Stimulated activated CD8-positive, alpha-beta memory T cell treated with anti-CD3 and anti-CD28 coated beads, Interleukin-7, amount 100 ng/mL, for 24 hours (primary cell): ENCODE data around the gene RBM14.
"Not testable (repeated sequence)": the region's sequence is repeated elsewhere in the genome, so short reads cannot be mapped to it uniquely, and the experiment has no call there.

Source experiments
- DNase-seq: peaks from one replicate; pipeline ENCODE4 v3.0.0-alpha.2; 2020; ENCODE audit warnings: low read depth

The RBM14 gene

DNA sequence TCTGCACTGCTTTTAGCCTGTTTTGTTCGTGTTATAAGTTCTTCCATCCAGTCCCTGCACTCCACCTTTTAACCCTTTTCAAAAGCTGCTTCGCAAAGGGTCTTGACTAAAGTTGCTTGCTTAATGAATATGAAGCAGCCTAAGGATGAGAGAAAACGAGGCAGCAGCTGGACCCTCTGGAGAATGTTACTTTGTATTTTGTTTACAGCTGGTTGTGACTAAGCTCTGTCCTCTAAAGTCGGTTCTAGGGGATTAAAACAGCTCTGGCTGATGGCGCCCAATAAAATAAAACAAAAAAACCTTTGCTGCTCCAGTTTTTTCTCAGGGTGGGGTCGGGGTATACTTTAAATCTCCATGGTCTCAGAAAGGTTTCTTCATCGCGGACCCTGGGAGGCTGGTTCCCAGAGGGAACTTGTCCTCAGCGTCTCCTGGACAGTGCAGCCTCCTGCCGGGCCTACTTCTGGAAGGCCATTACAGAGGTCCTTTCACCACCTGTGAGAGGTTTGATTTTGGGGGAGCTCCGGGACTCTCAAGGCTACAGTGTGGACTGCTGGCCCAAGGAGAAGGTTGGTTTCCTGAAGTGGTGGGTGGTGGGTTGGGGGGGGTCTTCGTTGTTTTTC, 21.2 kb downstream of the RBM14 start:
- DNase-seq, result no peak

DNA sequence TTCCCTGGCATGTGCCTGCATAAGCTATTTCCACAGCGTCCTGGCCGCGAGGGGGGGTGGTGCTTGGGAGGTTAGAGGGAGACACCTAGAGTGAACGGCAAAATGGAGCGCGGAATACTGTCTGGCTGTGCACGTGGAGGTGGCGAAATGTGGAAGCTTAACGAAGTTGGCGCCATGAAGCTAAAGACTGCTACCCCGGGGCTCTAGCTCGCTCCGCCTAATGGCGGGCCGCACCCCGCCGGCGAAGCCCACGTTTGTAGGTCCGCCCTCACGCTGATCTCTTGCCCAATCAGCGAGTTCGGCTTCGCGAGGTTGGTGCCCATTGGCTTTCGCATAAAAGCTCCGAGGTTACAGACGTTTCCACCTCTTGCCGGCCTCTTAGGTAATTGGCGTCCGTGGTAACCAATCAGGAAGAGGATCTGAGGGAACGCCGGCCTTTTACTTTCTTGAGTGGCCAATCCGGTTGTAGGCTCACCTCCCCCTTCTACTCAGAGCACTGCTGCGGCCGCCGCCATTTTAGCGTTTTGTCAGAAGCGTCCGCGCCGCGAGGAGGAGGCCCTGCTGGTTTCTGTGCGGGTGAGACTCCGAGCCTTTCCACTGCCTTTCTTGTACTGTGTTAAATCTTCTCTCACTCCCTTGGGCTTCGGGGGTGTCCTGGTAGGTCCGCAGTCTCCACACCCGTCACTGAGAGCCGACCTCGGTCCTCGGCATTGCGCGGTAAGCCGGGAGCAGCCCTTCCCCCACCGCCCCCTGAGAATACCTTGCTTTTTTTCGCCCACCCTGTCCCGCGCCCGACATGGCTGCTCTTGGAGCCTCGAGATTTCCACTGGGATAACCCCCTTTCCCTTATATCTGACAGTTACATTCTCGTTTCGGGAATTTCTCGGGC, 22.0 kb downstream of the RBM14 start, which contains the start of gene RBM4:
RBM4 (plus strand) TSS at position 527 of the 889 bp plus-strand sequence. CDS start 1,009 bp downstream, outside the sequence.
- DNase-seq, result peak; percentile 88

DNA sequence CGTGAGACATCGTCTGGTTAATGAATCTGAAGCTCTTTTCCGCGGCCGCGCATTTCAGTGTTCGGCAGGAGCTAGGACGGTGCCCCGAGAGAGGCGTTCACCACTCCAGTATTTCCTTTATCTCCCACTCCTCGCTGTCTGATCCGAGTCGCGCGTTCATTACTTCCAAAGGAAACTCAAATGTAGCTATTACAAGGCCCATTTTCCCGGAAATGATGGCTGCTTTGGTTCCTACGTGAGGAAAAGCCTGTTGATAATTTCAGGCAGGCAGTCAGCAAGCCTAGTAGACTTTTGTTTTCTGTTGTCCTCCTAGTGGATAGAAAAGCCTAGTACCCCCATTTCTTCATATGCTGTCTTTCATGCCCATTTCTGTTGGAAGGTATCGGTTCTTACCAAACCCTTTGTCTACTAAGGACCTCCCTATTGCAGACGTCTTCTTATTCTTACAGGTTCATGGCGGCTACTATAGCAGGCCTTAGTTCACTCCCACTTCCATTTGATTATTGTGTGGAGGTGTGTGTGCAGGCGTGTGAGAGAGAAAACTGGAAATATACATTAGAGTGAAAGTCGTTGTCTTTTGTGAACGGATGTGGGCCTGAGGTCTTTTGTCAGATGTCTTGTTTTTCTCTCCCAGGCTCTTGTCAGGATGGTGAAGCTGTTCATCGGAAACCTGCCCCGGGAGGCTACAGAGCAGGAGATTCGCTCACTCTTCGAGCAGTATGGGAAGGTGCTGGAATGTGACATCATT, 22.8 kb downstream of the RBM14 start:
- no peak for DNase-seq

DNA sequence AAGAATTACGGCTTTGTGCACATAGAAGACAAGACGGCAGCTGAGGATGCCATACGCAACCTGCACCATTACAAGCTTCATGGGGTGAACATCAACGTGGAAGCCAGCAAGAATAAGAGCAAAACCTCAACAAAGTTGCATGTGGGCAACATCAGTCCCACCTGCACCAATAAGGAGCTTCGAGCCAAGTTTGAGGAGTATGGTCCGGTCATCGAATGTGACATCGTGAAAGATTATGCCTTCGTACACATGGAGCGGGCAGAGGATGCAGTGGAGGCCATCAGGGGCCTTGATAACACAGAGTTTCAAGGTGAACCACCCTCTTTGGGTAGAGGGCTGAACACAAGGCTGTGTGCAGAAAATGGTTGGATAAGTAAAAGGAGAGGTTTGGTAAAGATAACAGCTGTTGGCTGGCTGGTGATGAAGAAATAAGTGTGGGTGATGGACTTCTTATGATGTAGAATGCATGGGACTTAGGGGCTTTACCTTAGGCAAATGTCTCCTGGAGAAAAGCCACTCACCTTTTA, 23.4 kb downstream of the RBM14 start:
- DNase-seq, result not testable (repeated sequence)

DNA sequence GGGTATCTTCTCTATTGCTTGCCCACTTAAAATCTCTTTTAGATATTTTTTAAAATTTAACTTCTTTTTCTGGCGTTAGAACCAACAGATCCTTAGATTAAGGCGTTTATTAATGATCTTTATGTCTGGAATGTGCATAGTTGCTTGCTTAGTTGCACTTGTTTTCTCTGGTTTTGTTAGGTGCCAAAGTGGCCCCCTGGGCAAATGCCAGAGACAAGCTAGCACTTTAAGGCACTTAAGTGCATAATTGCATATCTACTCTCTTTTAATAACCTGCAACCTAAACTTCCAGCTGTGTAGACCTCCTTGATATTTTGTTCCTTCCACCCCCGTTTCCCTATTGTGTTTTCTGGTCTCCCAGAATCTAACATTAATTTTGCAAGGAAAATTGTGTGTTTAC, 25.4 kb downstream of the RBM14 start:
- DNase-seq, result no peak

DNA sequence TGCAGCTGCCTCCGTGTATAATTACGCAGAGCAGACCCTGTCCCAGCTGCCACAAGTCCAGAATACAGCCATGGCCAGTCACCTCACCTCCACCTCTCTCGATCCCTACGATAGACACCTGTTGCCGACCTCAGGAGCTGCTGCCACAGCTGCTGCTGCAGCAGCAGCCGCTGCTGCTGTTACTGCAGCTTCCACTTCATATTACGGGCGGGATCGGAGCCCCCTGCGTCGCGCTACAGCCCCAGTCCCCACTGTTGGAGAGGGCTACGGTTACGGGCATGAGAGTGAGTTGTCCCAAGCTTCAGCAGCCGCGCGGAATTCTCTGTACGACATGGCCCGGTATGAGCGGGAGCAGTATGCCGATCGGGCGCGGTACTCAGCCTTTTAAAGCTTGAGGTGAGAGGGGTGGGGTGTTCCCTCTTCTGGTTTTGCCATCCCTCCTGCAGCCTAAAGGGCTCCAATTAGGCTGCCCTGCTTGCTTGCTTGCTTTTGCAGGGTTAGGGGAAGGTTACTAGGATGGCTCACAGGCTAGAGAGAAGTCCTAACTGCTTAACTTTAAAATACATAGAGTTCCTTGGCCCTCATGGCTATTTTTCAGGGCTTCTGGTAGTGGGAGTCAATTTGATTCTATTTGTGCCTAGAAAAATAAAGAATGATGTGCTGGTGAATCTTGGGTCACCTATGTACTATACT, 27.5 kb downstream of the RBM14 start:
- DNase-seq, result no peak

DNA sequence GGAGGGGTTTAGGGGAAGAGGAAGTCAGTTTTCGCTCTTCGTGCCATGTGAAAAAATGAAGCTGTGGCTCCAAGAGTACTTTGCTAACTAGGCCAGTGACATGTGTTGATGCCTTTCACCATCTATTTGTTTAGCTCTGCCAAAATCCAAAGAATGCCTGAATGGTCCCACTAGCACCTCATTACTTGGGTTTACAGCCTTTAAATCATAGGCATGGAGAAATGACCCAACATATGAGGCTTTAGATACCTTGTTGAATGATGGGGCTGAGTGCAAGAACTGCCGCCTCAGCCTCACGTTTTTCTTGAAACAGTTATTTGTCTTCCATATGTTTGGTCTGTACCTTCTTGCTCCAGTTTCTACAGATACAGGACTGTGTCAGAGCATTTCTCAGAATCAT, 30.4 kb downstream of the RBM14 start:
- DNase-seq, result no peak

DNA sequence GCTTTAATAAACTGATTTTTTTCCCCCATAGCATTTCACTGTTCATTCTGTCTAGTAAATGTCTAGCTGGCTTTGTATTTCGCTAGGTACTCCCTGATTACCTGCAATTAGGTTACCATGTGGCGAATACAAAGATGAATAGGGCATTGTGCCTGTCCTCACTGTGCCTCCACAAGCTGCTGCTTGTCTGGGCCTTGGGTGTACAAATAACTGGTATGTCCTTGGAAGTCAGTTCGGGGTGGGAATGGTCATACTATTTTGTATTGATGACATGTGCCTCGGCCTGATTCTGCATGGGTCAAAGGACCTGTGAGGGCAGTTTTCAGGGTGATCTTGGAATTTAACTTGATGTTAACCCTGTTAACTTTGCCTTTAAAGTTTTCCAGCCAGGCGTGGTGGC, 33.5 kb downstream of the RBM14 start:
- no peak for DNase-seq

DNA sequence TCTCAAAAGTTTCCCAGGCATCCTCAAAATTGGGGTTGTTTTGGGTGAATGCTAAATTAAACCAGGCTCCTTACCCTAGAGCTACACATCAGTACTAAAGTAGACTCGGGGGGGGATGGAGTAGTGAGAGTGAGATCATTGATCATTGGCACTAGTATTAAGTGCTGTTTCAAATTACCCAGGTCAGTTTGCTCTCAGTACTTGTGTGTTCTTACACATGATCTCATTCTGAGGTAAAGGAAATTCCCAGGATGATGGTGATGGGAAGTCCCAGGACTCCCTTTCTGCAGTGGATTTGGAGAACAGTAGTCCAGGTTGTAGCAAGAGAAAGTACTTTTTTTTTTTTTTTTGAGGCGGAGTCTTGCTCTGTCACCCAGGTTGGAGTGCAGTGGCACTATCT, 34.6 kb downstream of the RBM14 start:
- DNase-seq, result no peak

DNA sequence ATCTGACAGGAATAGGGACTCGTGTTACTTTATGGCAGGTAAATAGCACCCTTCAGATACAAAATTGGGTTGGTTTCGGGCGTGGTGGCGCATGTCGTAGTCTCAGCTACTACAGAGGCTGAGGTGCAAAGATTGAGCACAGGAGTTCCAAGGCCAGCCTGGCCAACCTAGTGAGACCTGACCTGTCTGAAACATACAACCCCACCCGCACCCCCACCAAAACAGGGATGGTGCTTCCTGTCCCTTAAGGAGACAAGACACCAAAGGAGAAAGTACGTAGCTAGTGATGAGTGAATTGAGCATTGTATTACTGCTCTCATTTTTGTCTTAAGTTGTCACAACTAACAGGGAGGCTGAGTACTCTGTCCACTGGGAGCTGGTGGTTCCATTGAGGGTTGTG, 36.2 kb downstream of the RBM14 start:
- DNase-seq, result no peak

DNA sequence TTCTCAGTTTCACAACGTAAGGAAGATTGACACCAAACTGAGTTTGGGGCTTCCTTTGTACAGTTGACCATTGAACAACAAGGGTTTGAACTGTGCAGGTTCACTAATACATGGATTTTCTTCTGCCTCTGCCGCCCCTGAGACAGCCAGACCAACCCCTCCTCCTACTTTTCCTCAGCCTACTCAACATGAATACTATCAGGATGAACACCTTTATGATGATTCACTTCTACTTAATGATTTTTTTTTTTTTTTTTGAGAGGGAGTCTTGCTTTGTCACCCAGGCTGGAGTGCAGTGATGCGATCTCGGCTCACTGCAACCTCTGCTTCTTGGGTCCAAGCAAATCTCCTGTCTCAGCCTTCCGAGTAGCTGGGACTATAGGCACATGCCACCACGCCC, 36.7 kb downstream of the RBM14 start:
- no peak for DNase-seq

DNA sequence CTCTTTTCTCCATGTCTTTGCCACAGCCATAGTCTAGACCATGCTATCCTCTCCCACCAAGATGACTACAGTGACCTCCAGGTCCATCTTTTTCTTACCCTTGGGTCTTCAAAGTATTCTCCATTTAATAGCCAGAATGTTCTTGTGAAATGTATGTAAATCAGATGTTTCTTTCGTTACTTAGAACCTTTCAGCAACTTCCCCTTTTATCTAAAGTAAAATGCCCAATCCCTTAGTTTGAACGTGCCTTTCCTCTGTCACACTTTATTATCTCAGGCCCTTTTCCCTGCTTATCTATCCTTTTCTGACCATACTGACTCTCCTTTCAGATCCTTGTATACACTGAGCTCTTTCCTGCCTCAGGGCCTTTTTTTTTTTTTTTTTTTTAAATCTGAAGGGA, 43.3 kb downstream of the RBM14 start:
- no peak for DNase-seq

DNA sequence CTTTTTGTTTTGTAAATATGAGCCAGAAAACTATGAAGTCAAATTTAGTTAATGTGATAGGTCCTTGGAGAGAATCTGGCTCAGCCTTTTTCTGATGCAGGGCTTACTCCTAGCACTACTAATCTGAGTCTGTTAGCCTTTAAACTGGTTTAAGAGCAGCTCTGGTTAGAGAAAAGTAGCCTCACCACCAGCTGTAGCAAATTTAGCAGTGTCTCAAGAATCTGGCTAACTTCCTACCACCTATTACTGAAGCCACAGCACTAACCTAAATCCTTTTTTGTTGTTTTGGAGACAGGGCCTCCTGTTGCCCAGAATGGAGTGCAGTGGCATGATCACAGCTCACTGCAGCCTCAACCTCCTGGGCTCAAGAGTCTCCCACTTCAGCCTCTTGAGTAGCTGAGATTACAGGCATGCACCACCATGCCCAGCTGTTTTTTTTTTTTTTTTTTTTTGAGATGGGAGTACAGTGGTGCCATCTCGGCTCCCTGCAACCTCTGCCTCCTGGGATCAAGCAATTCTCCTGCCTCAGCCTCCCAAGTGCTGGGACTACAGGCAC, 47.4 kb downstream of the RBM14 start:
- no peak for DNase-seq

DNA sequence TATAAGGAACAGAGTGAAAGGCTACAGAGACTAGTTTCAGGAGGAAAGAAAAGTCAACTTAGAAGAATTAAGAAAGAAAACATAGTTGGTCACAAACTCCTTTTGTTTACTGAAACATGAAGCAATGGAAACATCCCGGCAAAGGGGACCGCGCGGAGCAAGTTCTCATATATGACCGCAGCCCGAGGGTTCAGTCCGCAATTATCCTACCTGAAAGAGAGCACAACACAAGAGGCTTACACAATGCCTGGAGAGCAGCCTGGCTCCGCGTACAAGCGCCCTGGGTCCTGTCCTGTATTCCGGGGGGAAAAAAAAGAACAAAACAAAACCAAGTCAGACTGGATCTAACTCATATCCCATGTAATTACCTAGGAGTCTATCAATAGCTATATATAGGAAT, 48.9 kb downstream of the RBM14 start:
- DNase-seq, result no peak

DNA sequence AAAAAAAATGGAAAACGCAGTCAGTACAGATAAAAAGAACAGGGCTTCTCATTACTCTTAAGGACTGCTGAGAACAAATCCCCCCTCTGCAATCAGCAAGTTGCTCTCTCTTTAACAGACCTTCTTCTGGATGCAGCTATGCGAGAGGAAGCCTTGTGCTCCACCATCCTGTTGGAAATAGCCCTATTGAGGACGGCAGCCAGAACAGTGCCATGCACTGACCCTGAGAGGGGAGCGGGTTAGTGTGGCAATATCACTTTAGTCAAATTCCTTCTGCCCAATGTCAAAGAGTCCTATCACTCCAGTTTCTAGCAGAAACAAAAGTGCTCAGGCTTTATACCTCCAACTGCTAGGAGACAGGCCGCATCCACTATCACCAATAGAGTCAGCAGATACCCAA, 54.4 kb downstream of the RBM14 start:
- DNase-seq, result no peak

DNA sequence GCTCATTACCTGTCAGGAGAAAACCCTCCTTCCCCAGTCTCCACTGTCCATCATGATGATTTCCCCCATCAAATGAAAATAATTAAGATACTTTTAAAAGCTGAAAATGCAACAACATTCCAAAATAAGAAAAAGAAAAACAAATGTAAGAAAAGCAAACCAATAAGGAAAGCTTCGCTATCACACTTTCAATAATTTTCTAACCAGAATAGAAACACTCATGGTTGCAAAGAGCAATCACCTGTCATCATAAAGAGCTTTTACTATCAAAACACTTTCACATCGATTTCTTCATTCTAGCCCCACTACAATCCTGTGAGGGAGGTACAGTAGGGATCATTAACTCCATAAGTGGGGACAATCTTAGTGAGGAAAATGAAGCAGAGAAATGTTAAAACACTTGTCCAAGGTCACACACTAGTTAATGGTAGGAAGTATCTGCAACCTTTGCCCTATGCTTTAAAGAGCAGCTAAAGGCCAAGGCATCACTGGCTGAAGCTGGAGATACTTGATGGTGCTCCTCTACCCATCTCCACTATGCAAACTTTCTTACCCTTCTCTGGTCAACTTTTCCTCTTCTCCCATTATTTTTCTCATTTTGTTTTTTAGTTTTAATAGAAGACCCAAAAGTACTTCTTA, 58.7 kb downstream of the RBM14 start:
- DNase-seq, result no peak

DNA sequence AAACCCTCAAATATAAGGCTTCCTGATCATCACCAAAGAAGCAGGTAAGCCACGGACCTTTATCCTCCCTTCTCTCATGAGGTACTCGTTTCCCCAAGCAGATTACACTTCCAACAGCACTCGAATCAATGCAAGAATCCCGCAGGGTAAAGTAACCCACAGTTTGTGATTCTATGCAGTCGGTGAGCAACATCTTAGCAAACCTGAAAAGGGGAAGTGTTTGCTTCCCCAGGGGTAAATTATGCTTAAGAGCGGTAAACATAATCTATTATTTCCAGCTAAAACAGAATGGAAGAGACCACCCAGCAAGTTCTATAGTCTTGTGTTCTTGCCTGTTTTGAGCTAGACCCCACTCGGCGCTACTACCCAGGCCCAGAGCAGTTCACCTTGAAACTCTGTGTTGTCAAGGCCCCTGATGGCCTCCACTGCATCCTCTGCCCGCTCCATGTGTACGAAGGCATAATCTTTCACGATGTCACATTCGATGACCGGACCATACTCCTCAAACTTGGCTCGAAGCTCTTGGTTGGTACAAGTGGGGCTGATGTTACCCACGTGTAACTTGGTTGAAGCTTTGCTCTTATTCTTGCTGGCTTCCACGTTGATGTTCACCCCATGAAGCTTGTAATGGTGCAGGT, 60.0 kb downstream of the RBM14 start:
- DNase-seq, result no peak
